OCI-LY3 (cell line): ENCODE data around the gene SCAF11.

ENCODE experiments used
- H2AFZ ChIP-seq: fragments of 200-600, 300-600 bp; shearing (Covaris generic); 2 replicates; pipeline ENCODE4 v1.6.0; 2014; ENCODE audit warnings: antibody characterized with exemption, low read depth, low read length
- H3K27ac ChIP-seq: fragments of 200-600, 300-600 bp; sonication (generic); 2 replicates; pipeline ENCODE4 v1.5.1; 2014; ENCODE audit warnings: mild to moderate bottlenecking, low read length, moderate library complexity, mixed read lengths
- H3K27me3 ChIP-seq: fragments of 200-600, 300-600 bp; sonication (generic); 2 replicates; pipeline ENCODE4 v1.6.1; 2014; ENCODE audit warnings: low read depth, low read length, mixed read lengths
- H3K36me3 ChIP-seq: fragments of 200-600, 300-600 bp; sonication (generic); replicated peaks from 2 replicates; pipeline ENCODE3; 2014; ENCODE audit warnings: low read depth, low read length, mixed read lengths
- H3K4me1 ChIP-seq: fragments of 300-600, 200-600 bp; sonication (generic); 2 replicates; pipeline ENCODE4 v1.6.1; 2014; ENCODE audit warnings: low read length, mixed read lengths
- H3K4me2 ChIP-seq: fragments of 200-600, 300-600 bp; sonication (generic); 2 replicates; pipeline ENCODE4 v1.6.1; 2014; ENCODE audit warnings: low read length, mixed read lengths
- H3K4me3 ChIP-seq: fragments of 300-600, 200-600 bp; sonication (generic); 2 replicates; pipeline ENCODE4 v1.5.1; 2014; ENCODE audit warnings: antibody characterized with exemption, mild to moderate bottlenecking, low read length, moderate library complexity
- H3K79me2 ChIP-seq: fragments of 300-600, 200-600 bp; shearing (Covaris generic); 2 replicates; pipeline ENCODE4 v1.6.1; 2014; ENCODE audit warnings: mild to moderate bottlenecking, low read length, mixed read lengths
- H3K9ac ChIP-seq: fragments of 300-600, 200-600 bp; shearing (Covaris generic); 2 replicates; pipeline ENCODE4 v1.6.0; 2014; ENCODE audit warnings: mild to moderate bottlenecking, low read length, moderate library complexity
- H3K9me3 ChIP-seq: fragments of 200-600, 300-600 bp; shearing (Covaris generic); 2 replicates; pipeline ENCODE4 v1.6.1; 2014; ENCODE audit warnings: low read length, mixed read lengths; ENCODE audit not compliant: insufficient read depth
- H4K20me1 ChIP-seq: fragments of 200-600, 300-600 bp; sonication (generic); 2 replicates; pipeline ENCODE4 v1.6.1; 2016; ENCODE audit warnings: low read length, mixed read lengths; ENCODE audit not compliant: insufficient read depth
- EZH2phosphoT487 ChIP-seq: fragments of 200-600 bp; shearing (Covaris generic); IDR thresholded peaks from 2 replicates; pipeline ENCODE4 v1.6.1; 2018; ENCODE audit warnings: antibody characterized with exemption, mixed run types, low read depth
- TF ChIP-seq, protein P1 (sequence below): fragments of 200-600, 300-600 bp; sonication (generic); IDR thresholded peaks from 2 replicates; pipeline ENCODE4 v1.5.1; 2014; ENCODE audit warnings: antibody characterized with exemption, low read length, low read depth

Gene SCAF11

GRCh38 chr12:45959728-45960127 is 30.6 kb downstream of the SCAF11 start:
- no peaks in the 10 kb centered on the region; the same call in 1 of the 2 replicates for H3K4me1 ChIP-seq
- no peak overlapping the region for H3K4me2 ChIP-seq
- H3K27ac ChIP-seq = no peak overlapping the region
- peaks cover 57% of the 10 kb centered on the region for H3K36me3 ChIP-seq
- H2AFZ ChIP-seq = no peak overlapping the region
- H4K20me1 ChIP-seq = peaks cover 41% of the 10 kb centered on the region
- no peak overlapping the region for H3K4me3 ChIP-seq
- peaks cover 72% of the 10 kb centered on the region for H3K79me2 ChIP-seq
- no peaks in the 10 kb centered on the region for H3K27me3 ChIP-seq
- no peaks in the 10 kb centered on the region for H3K9me3 ChIP-seq
- TF ChIP-seq, protein P1, sequence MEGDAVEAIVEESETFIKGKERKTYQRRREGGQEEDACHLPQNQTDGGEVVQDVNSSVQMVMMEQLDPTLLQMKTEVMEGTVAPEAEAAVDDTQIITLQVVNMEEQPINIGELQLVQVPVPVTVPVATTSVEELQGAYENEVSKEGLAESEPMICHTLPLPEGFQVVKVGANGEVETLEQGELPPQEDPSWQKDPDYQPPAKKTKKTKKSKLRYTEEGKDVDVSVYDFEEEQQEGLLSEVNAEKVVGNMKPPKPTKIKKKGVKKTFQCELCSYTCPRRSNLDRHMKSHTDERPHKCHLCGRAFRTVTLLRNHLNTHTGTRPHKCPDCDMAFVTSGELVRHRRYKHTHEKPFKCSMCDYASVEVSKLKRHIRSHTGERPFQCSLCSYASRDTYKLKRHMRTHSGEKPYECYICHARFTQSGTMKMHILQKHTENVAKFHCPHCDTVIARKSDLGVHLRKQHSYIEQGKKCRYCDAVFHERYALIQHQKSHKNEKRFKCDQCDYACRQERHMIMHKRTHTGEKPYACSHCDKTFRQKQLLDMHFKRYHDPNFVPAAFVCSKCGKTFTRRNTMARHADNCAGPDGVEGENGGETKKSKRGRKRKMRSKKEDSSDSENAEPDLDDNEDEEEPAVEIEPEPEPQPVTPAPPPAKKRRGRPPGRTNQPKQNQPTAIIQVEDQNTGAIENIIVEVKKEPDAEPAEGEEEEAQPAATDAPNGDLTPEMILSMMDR = no peak
- no peak overlapping the region for H3K9ac ChIP-seq

- Histone ChIP-seq H3K9ac (no peak overlapping the region), H3K27me3 (no peaks in the 10 kb centered on the region), H3K79me2 (peaks cover 65% of the 10 kb centered on the region), H3K4me2 (no peak overlapping the region), H3K4me3 (no peak overlapping the region), H3K4me1 (no peaks in the 10 kb centered on the region; the same call in 1 of the 2 replicates), H3K9me3 (no peaks in the 10 kb centered on the region), H2AFZ (no peak overlapping the region), H3K36me3 (peaks cover 52% of the 10 kb centered on the region), H3K27ac (no peak overlapping the region), H4K20me1 (peaks cover 38% of the 10 kb centered on the region)
- TF ChIP-seq, protein P1 = no peak
- no peak for TF ChIP-seq EZH2phosphoT487
Observed at GRCh38 chr12:45959025-45959424, 31.3 kb downstream of the SCAF11 start.

- Histone ChIP-seq H3K4me1 (peaks cover 8% of the 10 kb centered on the region), H3K9ac (no peak overlapping the region), H3K36me3 (peaks cover 42% of the 10 kb centered on the region), H3K79me2 (no peaks in the 10 kb centered on the region; the same call in 1 of the 2 replicates), H3K4me3 (no peak overlapping the region), H4K20me1 (0 out of 2 replicates have a peak, but pooled peaks cover 6% of the 10 kb centered on the region), H2AFZ (no peak overlapping the region), H3K9me3 (no peaks in the 10 kb centered on the region), H3K4me2 (no peak overlapping the region), H3K27ac (no peak overlapping the region), H3K27me3 (no peaks in the 10 kb centered on the region)
- TF ChIP-seq, protein P1 = no peak
Observed at GRCh38 chr12:45948546-45948945, 41.8 kb downstream of the SCAF11 start.

DNA sequence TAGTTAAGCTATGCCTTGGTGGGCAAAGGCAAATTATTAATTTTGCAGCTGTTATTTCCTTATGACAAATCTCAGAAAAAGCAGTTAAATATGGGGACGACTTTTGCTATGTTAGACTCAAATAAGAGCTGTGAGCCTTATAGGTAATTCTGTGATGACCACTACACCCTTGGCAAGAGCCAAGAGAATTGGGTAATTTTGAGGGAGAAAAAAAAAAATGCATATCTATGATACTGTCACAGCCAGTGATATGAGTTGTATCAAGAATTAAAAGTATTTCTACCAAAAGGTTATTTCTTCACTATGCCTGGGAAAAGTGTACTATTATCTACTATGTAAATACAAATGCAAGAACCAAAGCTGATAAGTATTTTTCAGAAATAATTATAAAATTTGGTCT is 43.9 kb downstream of the SCAF11 start:
- Histone ChIP-seq H3K27me3 (no peaks in the 10 kb centered on the region), H2AFZ (no peak overlapping the region), H3K4me1 (peaks cover 8% of the 10 kb centered on the region), H3K4me2 (no peak overlapping the region), H3K36me3 (peaks cover 55% of the 10 kb centered on the region), H4K20me1 (0 out of 2 replicates have a peak, but pooled peaks cover 6% of the 10 kb centered on the region), H3K9me3 (no peaks in the 10 kb centered on the region), H3K27ac (no peak overlapping the region), H3K9ac (no peak overlapping the region), H3K4me3 (no peak overlapping the region), H3K79me2 (peaks cover 2% of the 10 kb centered on the region; the same call in 1 of the 2 replicates)
- TF ChIP-seq, protein P1 = no peak
- TF ChIP-seq EZH2phosphoT487 = no peak
